GM18517 (cell line): ENCODE data around the gene CEP120.
A peak's percentile ranks its signal among the peaks of the same experiment; 100 is the strongest.
"Not testable (repeated sequence)": the region's sequence is repeated elsewhere in the genome, so short reads cannot be mapped to it uniquely, and the experiment has no call there.

Experiments used
- ATAC-seq: cut with Tn5 transposase; IDR thresholded peaks from one replicate; pipeline ENCODE4 v1.9.1; 2021; ENCODE audit warnings: mild to moderate bottlenecking, moderate library complexity; ENCODE audit not compliant: unreplicated experiment

The CEP120 gene

GRCh38 chr5:123439709-123440108 is 16.5 kb upstream of the CEP120 start:
- no peak for ATAC-seq

GRCh38 chr5:123438902-123439301 is 15.7 kb upstream of the CEP120 start:
- ATAC-seq, result peak; percentile 46

GRCh38 chr5:123438244-123438643 is 15.0 kb upstream of the CEP120 start:
- peak; percentile 74 for ATAC-seq

GRCh38 chr5:123436201-123436600 is 13.0 kb upstream of the CEP120 start:
- no peak for ATAC-seq

GRCh38 chr5:123434796-123435195 is 11.6 kb upstream of the CEP120 start:
- no peak for ATAC-seq

- ATAC-seq, result no peak
These were observed 10.4 kb upstream of the CEP120 start for GRCh38 chr5:123433596-123433995.

- not testable (repeated sequence) for ATAC-seq
These were observed 7.2 kb upstream of the CEP120 start for GRCh38 chr5:123430441-123430840.

- ATAC-seq, result no peak
These were observed 6.8 kb upstream of the CEP120 start for GRCh38 chr5:123429993-123430392.

GRCh38 chr5:123429221-123429954 is 6.2 kb upstream of the CEP120 start:
- ATAC-seq, result no peak

GRCh38 chr5:123428521-123429220 is 5.5 kb upstream of the CEP120 start:
- ATAC-seq, result no peak

GRCh38 chr5:123427281-123427680 is 4.1 kb upstream of the CEP120 start:
- no peak for ATAC-seq

GRCh38 chr5:123425431-123425830 is 2.2 kb upstream of the CEP120 start:
- ATAC-seq, result no peak

- ATAC-seq, result peak; percentile 6
These were observed 548 bp downstream of the CEP120 start for GRCh38 chr5:123422433-123423277.

- no peak for ATAC-seq
These were observed 1.4 kb downstream of the CEP120 start for GRCh38 chr5:123421773-123422172.

- no peak for ATAC-seq
These were observed 8.2 kb downstream of the CEP120 start for GRCh38 chr5:123414974-123415373.

GRCh38 chr5:123412206-123412605 is 11.0 kb downstream of the CEP120 start:
- no peak for ATAC-seq

- ATAC-seq, result not testable (repeated sequence)
These were observed 21.2 kb downstream of the CEP120 start for GRCh38 chr5:123401999-123402398.

- ATAC-seq, result no peak
These were observed 21.9 kb downstream of the CEP120 start for GRCh38 chr5:123401320-123401719.

GRCh38 chr5:123400870-123401291 is 22.3 kb downstream of the CEP120 start:
- ATAC-seq, result not testable (repeated sequence)

GRCh38 chr5:123398058-123398733 is 25.0 kb downstream of the CEP120 start:
- no peak for ATAC-seq

- no peak for ATAC-seq
These were observed 25.7 kb downstream of the CEP120 start for GRCh38 chr5:123397538-123397937.
